GM19043 (cell line): ENCODE results near the gene CATSPER4.
A peak's percentile ranks its signal among the peaks of the same experiment; 100 is the strongest.
"Not testable (repeated sequence)": the region's sequence is repeated elsewhere in the genome, so short reads cannot be mapped to it uniquely, and the experiment has no call there.

Experiments
- ATAC-seq: cut with Tn5 transposase; IDR thresholded peaks from one replicate; pipeline ENCODE4 v1.9.1; 2021; ENCODE audit warnings: low read depth; ENCODE audit not compliant: unreplicated experiment

CATSPER4 gene

GRCh38 chr1:26189331-26189730, 1.1 kb upstream of the CATSPER4 start:
- ATAC-seq, result no peak

GRCh38 chr1:26189751-26190275, 589 bp upstream of the CATSPER4 start:
- no peak for ATAC-seq

GRCh38 chr1:26191739-26192138, 1.3 kb downstream of the CATSPER4 start:
- ATAC-seq, result no peak

- no peak for ATAC-seq
Observed at GRCh38 chr1:26195805-26196204, 5.4 kb downstream of the CATSPER4 start.

GRCh38 chr1:26197301-26197700, 6.9 kb downstream of the CATSPER4 start:
- no peak for ATAC-seq

GRCh38 chr1:26197813-26198212, 7.4 kb downstream of the CATSPER4 start:
- ATAC-seq, result no peak

GRCh38 chr1:26200413-26200812, 10.0 kb downstream of the CATSPER4 start:
- ATAC-seq, result no peak

GRCh38 chr1:26203642-26204318, 13.4 kb downstream of the CATSPER4 start:
- ATAC-seq, result no peak

GRCh38 chr1:26210147-26210870, 19.9 kb downstream of the CATSPER4 start:
- no peak for ATAC-seq

GRCh38 chr1:26212726-26213125, 22.3 kb downstream of the CATSPER4 start:
- ATAC-seq, result no peak

GRCh38 chr1:26213335-26213905, 23.0 kb downstream of the CATSPER4 start:
- ATAC-seq, result no peak

GRCh38 chr1:26215246-26215645, 24.8 kb downstream of the CATSPER4 start:
- no peak for ATAC-seq

- no peak for ATAC-seq
Observed at GRCh38 chr1:26218906-26219494, 28.6 kb downstream of the CATSPER4 start.

GRCh38 chr1:26220199-26220912, 30.0 kb downstream of the CATSPER4 start:
- no peak for ATAC-seq

- ATAC-seq, result no peak
Observed at GRCh38 chr1:26221094-26221493, 30.7 kb downstream of the CATSPER4 start.

- no peak for ATAC-seq
Observed at GRCh38 chr1:26224606-26225005, 34.2 kb downstream of the CATSPER4 start.

- ATAC-seq, result no peak
Observed at GRCh38 chr1:26225033-26225831, 34.8 kb downstream of the CATSPER4 start.

- ATAC-seq, result not testable (repeated sequence)
Observed at GRCh38 chr1:26230682-26231081, 40.3 kb downstream of the CATSPER4 start.

GRCh38 chr1:26233903-26234643, 43.7 kb downstream of the CATSPER4 start, which contains the start of gene CEP85:
CEP85 (plus strand) TSS chr1:26234200; CDS start chr1:26239784, 5,584 bp downstream.
- peak; percentile 87 for ATAC-seq
